Stimulated activated CD4-positive, alpha-beta T cell treated with anti-CD3 and anti-CD28 coated beads, Interleukin-2, amount 100 ng/mL, for 4 hours (primary cell): ENCODE data around the gene ZNF423.

Experiments used
- DNase-seq: peaks from one replicate; pipeline ENCODE4 v3.0.0-alpha.2; 2020; ENCODE audit warnings: low read depth

Gene ZNF423

GRCh38 chr16:49848530-49848929 is 7.4 kb downstream of the ZNF423 start:
- DNase-seq: no peak

DNA sequence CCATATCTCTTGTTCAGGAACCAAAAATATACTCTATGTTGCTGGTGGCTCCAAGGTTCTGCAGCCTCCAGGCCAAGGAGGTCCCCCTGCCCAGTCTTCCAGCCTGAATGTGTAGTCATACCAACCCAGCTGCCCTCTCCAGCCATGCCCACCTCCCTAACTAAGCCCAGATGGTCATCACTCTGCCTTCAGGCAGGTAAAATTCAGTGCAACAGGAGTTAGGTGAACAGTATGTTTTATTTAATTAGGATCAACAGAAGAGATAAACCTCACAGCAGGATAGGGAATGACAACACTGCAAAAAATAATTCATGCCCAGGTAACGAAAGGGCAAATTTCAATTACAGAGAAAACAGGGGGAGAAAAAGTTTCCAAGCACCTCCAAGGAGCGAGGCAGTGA is 9.1 kb downstream of the ZNF423 start:
- no peak for DNase-seq

DNA sequence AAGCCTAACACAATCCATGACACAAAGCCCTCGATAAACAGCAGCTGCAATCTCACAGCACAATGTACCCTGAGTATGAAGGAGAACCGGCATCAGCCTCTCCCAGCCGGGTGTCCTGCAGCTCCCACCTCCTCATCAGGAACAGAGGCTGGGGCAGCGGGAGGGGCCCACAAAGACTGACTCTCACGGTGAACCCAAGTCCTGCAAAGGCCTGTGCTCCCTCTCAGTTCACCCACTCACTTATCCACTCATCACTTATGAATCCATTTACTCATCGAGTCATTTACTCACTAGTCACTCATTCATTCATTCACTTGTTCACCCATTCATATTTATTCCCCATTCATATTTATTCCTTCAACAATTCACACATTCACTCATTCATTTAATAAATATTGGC is 11.6 kb downstream of the ZNF423 start:
- no peak for DNase-seq

- no peak for DNase-seq
Measured at GRCh38 chr16:49843758-49844157, 12.2 kb downstream of the ZNF423 start.

DNA sequence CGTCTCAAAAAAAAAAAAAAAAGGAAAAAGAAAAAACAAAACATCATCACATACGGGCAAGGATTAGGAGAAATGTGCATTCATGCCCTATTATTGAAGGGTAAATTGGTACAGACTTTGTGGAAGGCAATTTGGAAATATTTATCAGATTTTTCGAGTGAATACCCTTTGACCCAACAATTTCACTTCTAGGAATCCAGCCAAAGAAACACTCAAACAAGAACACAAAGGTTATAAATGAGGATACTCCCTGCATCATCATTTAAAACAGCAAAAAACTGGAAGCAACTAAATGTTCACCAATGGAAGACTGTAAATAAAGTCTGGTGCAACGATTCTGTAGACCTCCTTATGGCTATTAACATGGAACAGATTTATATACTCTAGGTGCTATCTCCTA is 12.9 kb downstream of the ZNF423 start:
- no peak for DNase-seq

DNA sequence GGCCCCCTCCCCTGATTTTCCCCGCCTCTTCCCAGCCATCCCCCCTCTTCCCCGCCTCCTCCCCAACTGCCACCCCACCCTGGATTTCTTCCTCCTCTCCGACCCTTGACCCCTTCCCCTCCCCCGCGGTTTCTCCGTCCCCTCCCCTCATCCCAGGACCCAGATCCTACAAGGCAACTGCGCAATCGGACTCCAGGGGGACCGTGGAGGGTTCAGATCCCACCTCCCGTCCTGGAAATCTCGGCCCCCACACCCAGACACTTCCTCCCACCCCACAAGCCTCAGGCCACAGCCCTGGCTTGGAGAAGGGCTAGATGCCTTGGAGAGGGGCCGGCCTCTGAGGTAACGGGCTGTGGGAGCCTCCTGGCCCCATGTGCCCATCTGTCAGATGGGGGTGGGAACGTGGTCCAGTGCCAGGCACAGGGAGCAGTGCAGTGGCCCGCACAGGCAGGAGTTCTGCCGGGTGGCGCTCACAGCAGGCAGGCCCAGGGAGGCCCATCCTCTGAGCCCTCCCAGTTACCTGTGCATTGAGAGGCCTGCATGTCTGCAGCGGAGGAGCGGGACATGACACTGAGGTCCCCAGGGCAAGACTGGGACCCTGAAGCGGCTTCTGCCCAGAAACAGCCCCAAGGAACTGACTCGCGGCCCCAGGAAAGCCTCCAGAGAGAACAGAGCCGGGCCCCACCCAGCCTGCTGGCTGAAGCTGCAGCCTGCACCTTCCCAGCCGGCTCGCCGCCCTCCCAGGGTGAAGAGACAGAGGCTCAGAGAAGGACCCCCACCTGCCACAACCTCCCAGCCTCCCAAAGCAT is 16.7 kb downstream of the ZNF423 start:
- DNase-seq: no peak

DNA sequence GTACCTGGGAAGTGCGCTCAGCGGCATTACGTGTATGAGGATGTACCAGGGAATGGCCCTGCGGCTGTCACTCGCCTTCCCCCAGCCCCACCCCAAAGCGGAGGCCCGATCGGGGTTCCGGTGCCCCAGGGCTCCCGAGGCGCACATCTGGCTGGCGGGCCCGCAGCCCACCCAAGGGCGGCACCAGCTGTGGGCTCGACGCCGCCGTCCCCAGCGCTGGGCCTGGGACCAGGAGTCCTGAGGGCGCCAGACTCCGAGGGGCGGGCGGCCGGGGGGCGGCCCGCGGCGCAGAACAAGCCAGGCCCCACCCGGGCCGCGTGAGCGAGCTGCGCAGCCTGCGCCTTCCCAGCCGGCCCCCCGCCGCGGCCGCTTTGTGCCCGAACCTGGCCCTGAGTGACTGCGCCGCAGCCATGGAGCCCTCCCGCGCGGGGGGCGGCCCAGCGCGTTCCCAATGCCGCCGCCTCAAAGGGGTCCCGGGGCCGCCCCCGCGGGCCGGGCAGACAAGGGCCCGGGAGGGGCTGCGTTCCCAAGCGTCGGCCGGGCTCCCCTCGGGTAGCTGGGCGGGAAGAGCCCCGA is 17.4 kb downstream of the ZNF423 start:
- DNase-seq: no peak

- DNase-seq: no peak
Measured at GRCh38 chr16:49837688-49838410, 18.1 kb downstream of the ZNF423 start.

DNA sequence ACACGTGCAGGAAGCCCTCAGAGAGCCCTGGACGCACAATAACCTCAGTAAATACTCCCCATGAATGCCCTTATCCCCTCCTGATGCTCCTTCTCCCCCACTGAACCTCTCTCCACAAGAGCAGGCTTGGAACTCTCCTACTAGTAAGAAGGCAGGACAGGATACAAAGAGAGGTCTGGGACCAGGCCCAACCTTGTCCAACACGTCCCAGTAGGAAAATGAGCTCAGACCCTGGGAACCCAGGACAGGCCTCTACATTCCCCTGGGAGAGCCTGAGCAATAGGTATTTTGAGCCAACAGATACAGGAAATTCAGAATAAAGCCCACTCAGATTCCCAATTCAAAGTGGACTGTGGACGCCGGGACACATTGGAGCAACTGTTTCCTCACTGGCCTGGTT is 19.2 kb downstream of the ZNF423 start:
- no peak for DNase-seq

GRCh38 chr16:49836218-49836617 is 19.7 kb downstream of the ZNF423 start:
- no peak for DNase-seq

DNA sequence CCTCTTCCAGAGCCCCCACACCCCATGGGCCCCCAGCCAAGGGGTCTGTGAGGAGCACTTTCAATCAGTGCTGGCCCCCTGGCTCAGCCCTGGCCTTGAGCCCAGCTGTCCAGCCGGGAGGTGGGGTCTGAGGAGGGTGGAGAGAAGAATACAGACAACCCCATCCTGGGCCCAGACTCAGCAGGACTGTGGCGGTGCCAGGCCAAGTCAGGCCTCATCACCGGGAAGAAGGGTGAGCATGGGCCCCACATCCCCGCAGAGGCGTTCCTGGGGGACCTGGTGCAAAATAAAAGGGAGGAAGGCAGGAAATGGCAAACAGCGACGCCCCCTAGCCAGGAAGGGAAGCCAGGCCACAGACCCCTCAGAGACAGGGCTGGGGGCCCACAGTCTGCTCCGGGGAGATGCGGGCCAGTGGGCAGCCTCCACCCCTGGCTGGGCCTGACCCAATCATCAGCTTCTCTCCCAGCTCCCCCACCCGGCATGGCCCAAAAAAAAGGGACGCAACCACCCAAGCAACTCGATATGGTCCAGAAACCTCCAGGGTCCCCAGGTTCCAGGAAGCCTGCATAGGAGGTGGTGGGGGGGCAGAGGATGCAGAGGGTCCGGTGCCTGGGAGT is 20.6 kb downstream of the ZNF423 start:
- no peak for DNase-seq

DNA sequence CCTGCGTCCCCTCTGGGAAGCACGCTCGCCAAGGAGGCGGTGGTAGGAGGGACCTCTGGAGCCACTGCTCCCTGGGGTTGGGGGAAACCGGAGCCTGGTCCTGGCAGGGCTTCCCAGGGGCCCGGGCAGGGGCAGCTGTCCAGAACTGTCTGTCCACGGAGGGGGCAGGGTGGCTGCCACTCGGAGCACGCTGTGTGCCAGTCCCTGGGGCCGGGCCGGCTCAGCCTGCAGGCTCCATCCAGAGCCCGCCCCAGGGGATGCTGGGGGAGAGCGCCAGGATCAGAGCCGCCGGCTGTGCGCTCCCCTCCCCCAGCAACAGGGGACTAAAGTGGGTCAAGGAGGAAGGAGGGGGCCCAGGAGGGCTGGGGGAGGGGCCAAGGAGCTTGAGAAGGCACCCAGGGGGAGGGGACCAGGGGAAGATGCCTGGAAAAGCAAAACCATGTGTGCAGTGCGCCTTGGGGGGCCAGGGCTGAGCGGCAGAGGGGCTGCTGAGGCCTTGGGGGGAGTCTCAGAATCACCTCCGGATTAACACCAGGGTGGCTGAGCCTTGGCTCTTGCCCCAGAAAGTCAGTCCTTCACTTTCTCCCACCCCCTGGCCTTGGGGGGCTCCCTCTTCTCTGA is 21.3 kb downstream of the ZNF423 start:
- no peak for DNase-seq

DNA sequence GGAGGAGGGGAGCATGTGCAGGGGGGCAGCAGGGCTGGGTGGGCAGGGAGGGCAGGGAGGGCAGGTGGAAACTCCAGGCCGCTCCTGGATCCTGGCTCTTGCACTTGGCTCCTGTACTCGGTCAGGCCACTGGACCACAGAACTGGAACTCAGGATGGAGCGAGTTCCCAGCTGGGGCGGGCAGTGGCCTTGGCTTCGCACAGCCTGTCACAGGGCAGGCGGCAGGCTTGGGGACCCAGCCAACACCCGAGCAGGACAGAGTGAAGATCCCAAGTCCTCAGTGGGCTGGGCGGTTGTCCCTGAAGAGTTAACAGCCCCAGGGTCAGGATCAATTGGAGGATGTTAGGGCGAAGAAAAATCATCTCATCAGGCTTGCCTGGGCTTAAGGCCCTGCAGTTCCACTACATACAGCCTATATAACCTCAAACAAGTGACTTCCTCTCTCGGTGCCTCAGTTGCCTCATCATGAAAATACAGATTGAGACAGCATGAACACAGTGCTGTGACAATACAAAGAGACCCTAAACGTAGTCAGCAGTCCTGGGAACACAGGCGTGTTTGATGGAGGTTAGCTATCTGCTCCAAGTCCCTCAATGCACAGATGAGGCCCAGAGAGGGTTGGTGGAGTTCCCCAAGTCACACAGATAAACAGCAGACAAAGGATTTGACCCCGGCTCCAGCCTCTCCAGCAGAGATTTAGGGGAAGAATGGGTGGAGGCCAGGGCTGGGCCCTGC is 21.9 kb downstream of the ZNF423 start:
- no peak for DNase-seq

DNA sequence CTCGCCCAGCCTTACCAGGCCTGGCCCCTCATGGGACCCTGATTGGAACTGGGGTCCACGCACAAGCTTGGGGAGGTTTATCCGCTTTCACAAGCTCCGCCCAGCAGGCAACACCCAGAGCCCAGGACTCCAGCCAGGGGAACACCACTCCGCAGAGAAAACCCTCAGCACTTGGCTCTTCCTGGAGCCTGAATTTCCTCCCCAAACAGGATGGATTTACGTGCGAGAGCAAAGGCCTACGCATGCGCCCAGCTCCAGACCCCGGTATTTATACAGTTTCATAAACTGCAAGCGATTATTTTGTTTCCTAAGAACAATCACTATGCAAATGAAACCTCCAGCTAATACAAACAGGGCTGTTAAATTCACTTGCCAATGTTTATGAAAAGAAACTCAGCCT is 22.8 kb downstream of the ZNF423 start:
- no peak for DNase-seq

DNA sequence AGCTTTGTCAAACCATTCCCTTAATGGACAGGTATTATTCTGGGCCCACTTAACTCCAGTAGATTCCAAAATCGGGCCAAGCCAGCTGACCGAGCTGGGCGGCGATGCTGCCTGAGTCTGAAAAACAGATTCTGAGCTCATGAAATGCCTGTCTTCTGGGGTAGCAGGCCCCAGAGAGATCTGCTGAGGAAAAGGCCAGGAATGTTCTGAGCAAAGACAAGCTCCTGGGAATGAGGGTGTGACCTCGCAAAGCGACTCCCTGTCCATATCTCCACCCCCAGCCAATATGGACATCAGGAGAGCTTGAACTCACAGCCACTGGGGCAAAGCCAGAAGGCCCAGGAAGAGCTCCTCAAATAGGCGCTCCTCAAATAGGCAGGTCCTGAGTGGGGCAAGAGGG is 23.7 kb downstream of the ZNF423 start:
- no peak for DNase-seq

GRCh38 chr16:49830873-49831272 is 25.0 kb downstream of the ZNF423 start:
- DNase-seq: no peak

DNA sequence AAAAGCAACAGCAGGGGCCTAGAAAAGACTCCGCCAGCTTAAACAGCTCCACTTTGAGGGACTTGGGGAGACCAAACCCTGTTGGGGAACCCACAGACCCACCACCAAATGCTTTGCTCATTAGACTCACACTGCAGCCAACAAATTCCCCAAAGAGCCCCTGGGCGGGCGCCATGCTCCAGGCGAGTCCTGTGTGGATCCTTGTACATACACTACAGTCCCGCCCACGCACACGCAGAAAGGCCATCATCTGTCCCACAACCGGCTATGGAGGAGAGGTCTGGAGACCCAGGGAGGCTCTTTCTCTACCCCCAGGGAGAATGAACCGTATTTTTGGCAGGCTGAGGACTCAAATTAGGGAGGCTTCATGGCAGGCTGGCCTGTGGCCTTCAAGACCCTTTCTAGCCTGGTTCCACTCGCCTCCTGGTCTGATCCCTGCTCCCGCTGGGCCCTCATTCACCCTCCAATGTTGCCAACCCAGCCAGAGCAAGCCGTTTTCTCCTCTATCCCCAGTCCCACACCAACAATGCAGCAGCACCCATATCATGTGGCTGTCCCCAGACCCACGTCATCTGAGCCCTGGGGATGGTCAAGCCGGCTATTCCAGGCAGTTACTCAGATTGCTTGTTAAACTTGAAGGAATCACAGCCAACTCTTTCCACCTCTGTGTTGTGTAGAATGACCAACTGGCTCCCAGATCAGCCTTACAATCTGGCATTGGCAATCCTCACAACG is 27.2 kb downstream of the ZNF423 start:
- DNase-seq: no peak

DNA sequence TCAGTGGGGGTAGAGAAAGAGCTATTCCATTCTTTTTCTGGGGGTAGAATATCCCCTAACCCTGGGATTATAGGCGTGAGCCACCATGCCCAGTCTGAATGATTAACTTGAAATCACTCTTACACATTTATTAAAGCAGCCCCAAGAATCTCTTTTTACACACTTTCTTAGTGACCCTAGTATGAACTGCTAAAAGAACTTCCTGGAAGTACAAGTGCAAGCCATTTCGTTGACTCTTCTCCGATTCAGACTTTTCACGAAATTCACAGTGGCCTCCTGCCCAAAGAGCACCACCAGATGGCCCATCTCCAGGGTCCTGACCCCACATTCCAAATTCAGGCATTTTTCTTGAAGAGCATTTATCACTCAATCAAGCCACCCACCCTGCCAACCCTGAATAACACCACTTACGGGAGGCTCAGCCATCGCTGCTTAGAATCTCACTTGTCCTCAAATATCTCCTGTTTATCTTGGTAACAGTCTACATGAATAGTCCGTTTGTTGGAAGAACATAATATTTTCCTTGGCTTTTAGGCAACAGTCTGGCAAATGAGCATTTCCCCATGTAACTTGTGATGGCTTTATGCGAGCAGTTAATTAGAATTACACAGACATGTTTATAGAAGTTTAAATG is 28.0 kb downstream of the ZNF423 start:
- no peak for DNase-seq

GRCh38 chr16:49826515-49826914 is 29.4 kb downstream of the ZNF423 start:
- no peak for DNase-seq

GRCh38 chr16:49825041-49825440 is 30.9 kb downstream of the ZNF423 start:
- DNase-seq: no peak

DNA sequence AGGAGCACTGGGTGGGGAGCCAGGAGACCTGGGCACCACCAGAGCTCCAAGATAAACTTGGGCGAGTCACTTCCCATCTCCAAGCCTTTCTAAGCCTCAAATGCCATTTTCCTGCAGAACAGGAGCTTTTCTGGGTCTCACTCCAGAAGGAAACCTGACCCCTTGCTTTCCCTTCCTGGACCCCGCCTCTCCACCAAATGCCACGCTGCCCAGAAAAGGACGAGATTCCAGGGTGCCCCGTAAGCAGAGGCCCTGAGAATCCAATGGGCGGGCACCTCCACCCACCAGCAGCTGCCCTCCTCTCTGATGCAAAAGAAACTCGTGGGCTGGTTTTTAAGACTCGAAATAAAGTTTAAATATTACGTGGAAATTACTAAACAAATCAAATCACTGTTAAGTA is 31.3 kb downstream of the ZNF423 start:
- DNase-seq: no peak
